ENCODE results near the gene TBC1D22A.

DNA sequence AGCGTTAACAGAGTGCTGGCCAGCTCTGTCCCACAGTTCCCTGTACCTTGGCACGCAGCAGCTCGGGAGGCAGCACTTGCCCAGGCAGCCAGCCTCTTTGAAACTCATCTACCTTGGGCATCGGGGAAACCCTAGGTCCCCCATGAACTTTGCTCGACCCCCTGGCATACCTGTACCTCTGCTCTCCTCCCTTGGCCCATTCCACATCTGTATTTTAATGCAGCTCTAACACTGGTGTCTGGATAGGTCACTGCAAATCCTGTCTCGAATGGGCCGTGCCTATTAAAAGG lies 304.1 kb downstream of the TBC1D22A start:
- TF ChIP-seq EZH2 (IDR thresholded peaks at IDR 0.05; ENCODE audit: borderline replicate concordance, low read depth, low read length) (no peak), RUNX1 (IDR thresholded peaks at IDR 0.05; ENCODE audit: low read depth) (no peak), TAF7 (tag; IDR thresholded peaks at IDR 0.05) (no peak), FOXP1 (CRISPR knock-in tag; IDR thresholded peaks at IDR 0.05) (no peak), SMC3 (conservative IDR thresholded peaks at IDR 0.05; ENCODE audit: insufficient read depth, low read depth, low read length) (no peak), RNF219 (CRISPR knock-in tag; IDR thresholded peaks at IDR 0.05) (no peak), NBN (IDR thresholded peaks at IDR 0.05; ENCODE audit: low read depth) (no peak), ARID2 (IDR thresholded peaks at IDR 0.05) (no peak), PML (IDR thresholded peaks at IDR 0.05; ENCODE audit: low read length) (no peak), CBFB (CRISPR knock-in tag; IDR thresholded peaks at IDR 0.05) (no peak), TCF7 (IDR thresholded peaks at IDR 0.05; ENCODE audit: borderline replicate concordance) (no peak), NCOA2 (IDR thresholded peaks at IDR 0.05; ENCODE audit: partially characterized antibody in 2 of 2) (no peak), EHMT2 (IDR thresholded peaks at IDR 0.05) (no peak)

Measured in K562 (cell line).